GM21786 (cell line): Measurements from ENCODE around the gene TRIM29.
A peak's percentile ranks its signal among the peaks of the same experiment; 100 is the strongest.

ENCODE experiments used
- ATAC-seq: cut with Tn5 transposase; IDR thresholded peaks from one replicate; pipeline ENCODE4 v1.9.1; 2021; ENCODE audit not compliant: unreplicated experiment

Gene TRIM29

GRCh38 chr11:120122924-120123683 is 14.8 kb downstream of the TRIM29 start:
- ATAC-seq: no peak

GRCh38 chr11:120121914-120122473 is 15.9 kb downstream of the TRIM29 start:
- no peak for ATAC-seq

- ATAC-seq: no peak
Measured at GRCh38 chr11:120121336-120121735, 16.6 kb downstream of the TRIM29 start.

- ATAC-seq: no peak
Measured at GRCh38 chr11:120120805-120121335, 17.0 kb downstream of the TRIM29 start.

- no peak for ATAC-seq
Measured at GRCh38 chr11:120119121-120119520, 18.8 kb downstream of the TRIM29 start.

GRCh38 chr11:120117991-120118390 is 19.9 kb downstream of the TRIM29 start:
- no peak for ATAC-seq

- ATAC-seq: no peak
Measured at GRCh38 chr11:120116966-120117365, 20.9 kb downstream of the TRIM29 start.

GRCh38 chr11:120115272-120116000 is 22.5 kb downstream of the TRIM29 start:
- ATAC-seq: no peak

GRCh38 chr11:120112174-120112796 is 25.6 kb downstream of the TRIM29 start:
- no peak for ATAC-seq

- no peak for ATAC-seq
Measured at GRCh38 chr11:120109531-120109930, 28.4 kb downstream of the TRIM29 start.

GRCh38 chr11:120108785-120109168 is 29.1 kb downstream of the TRIM29 start:
- ATAC-seq: no peak

- ATAC-seq: peak; percentile 62
Measured at GRCh38 chr11:120108154-120108784, 29.6 kb downstream of the TRIM29 start.

- ATAC-seq: no peak
Measured at GRCh38 chr11:120107692-120108091, 30.2 kb downstream of the TRIM29 start.

- no peak for ATAC-seq
Measured at GRCh38 chr11:120106354-120107150, 31.4 kb downstream of the TRIM29 start.

GRCh38 chr11:120105576-120105975 is 32.3 kb downstream of the TRIM29 start:
- no peak for ATAC-seq

GRCh38 chr11:120104041-120104565 is 33.8 kb downstream of the TRIM29 start:
- no peak for ATAC-seq

GRCh38 chr11:120102864-120103122 is 35.1 kb downstream of the TRIM29 start:
- no peak for ATAC-seq

GRCh38 chr11:120102050-120102863 is 35.7 kb downstream of the TRIM29 start:
- ATAC-seq: no peak

GRCh38 chr11:120098503-120099020 is 39.4 kb downstream of the TRIM29 start:
- ATAC-seq: no peak
